GM21367 (cell line): ENCODE results near the gene HTRA2.

ENCODE experiments used
- ATAC-seq: cut with Tn5 transposase; IDR thresholded peaks from one replicate; pipeline ENCODE4 v1.9.1; 2021; ENCODE audit not compliant: unreplicated experiment

The HTRA2 gene

DNA sequence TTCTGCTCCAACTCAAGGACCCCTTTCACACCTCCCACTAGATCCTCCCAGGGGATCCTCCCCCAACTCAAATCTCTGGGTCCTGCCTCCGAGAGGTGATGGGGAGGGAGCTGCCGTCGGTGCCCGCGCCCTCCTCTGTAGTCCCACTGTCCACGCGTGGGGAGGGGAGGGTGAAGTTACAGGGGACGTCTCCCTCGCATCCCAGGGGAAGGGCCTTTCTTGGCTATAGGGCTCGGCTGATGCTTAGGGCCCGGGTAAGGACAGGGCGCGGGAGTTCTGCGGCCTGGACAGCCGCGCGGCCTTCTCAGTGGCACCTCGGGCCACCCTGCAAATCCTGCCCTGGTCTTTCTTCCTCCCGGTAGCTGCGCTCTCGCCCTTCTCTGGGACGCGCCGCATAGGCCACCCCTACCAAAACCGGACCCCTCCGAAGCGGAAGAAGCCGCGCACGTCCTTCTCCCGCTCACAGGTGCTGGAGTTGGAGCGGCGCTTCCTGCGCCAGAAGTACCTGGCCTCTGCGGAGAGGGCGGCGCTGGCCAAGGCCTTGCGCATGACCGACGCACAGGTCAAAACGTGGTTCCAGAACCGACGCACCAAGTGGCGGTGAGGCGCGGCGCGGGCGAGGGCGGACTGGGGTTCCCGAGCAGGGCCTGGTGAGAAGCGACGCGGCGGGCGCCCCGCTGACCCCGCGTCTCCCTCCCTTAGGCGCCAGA, 14.3 kb upstream of the HTRA2 start:
- no peak for ATAC-seq

DNA sequence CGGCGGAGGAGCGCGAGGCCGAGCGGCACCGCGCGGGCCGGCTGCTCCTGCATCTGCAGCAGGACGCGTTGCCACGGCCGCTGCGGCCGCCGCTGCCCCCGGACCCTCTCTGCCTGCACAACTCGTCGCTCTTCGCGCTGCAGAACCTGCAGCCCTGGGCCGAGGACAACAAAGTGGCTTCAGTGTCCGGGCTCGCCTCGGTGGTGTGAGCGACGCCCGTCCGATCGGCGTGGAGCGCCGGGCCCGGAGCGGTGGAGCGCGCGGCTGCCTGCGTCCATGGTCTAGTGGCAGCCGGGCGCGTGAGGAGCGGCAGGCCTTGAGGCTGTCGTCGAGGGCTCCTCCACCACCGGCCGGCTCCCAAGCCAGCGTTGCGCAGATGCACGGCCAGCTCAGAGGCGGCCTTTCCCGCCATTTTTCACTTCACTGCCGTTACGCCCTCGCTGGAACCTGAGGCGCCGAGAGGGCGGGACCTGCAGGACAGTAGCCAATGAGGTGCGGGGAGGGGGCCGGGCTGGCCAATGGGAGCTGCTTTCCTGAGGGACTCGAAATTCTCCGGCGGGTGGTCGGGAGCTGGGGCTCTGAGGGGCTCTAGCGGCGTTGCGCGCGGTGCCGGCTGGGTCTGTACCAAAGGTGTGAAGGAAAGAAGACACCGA, 13.6 kb upstream of the HTRA2 start:
- ATAC-seq, result no peak

DNA sequence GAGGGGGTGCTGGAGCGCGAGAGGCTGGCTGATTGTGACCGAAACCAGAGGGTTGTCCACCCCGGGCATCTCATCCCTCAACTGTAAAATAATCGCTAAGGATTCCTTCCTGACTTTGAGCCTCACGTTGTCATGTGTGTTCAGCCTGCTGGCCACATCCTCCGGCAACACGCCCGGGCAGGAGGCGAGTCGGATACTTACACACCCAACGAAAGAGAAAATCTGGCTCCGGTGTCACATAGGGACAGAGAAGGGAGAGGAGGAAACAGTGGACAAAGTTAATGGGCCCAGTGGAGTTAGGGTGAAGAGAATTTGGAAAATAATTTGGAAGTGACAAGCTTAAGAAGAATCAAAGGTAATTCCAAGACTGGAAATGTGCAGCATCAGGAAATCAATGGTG, 13.1 kb upstream of the HTRA2 start:
- no peak for ATAC-seq

DNA sequence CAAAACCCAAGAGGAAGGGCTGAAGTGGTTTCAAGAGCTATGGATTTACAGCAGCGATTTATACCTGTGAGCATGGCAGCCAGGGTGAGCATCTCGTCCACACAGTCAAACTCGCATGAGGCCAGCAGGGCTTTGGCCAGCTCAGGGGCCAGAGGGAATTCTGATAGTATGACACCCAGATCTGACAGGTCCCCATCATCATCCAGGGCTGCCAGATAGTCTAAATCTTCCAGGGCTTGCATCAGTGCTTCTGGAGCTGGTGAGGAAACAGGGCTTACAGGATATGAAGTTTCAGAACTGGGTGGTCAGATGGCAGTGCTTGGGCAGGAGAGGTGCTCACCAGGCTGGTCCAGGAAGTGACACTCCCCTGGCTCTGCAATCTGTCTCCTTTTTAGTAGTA, 7.2 kb upstream of the HTRA2 start:
- ATAC-seq, result no peak

DNA sequence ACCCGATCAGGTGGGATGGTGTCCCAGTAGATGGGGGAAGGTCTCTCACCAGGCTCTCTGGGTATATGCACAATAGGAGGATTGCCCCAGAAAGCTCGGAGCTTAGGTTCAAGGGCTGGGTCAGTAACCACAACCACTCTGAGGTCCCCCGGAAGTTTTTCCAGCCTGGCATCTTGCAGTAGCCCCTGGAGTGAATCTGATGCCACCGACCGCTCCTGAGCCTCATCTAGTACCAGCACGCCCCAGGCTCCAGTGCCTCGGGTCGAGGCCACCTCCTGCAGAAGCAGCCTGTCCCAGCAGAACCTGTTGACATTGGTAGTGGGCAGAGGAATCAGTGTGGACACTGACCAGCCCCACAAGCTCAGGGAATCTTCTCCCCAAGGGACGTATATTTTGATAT, 5.7 kb upstream of the HTRA2 start:
- no peak for ATAC-seq

DNA sequence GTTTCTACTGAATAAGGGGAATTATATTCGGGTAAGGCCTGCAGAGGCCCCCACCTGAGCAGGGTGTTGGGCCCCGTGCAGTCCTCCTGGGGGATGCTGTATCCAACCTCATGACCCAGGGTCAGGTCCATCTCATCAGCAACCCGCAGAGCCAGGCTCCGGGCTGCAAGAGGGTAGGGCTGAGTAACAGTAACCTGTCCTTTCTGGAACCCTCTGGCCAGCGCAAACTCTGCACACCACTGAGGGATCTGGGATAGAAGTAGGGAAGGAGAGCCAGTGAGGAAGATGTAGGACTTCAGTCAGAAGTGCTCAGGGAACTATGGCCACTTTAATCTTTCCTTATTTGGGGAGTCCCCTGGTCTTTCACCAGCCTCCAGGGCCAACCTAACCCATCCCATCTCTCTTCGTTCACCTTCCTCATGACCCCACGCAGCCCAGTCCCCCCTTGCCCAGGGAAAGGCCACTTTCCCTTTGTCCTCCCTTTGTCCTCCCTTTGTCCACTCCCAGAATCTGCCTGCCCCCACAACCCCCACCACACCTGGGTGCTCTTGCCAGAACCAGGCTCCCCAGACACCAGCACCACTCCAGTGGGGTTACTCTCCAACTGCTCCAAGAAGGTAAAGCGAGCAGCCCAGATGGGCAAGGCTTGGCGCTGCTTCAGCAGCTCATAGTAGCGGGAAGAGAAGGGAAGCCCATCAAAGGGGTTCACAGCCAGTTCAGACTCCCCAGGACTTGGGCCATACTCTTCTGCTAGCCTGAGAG, 4.6 kb upstream of the HTRA2 start:
- no peak for ATAC-seq

DNA sequence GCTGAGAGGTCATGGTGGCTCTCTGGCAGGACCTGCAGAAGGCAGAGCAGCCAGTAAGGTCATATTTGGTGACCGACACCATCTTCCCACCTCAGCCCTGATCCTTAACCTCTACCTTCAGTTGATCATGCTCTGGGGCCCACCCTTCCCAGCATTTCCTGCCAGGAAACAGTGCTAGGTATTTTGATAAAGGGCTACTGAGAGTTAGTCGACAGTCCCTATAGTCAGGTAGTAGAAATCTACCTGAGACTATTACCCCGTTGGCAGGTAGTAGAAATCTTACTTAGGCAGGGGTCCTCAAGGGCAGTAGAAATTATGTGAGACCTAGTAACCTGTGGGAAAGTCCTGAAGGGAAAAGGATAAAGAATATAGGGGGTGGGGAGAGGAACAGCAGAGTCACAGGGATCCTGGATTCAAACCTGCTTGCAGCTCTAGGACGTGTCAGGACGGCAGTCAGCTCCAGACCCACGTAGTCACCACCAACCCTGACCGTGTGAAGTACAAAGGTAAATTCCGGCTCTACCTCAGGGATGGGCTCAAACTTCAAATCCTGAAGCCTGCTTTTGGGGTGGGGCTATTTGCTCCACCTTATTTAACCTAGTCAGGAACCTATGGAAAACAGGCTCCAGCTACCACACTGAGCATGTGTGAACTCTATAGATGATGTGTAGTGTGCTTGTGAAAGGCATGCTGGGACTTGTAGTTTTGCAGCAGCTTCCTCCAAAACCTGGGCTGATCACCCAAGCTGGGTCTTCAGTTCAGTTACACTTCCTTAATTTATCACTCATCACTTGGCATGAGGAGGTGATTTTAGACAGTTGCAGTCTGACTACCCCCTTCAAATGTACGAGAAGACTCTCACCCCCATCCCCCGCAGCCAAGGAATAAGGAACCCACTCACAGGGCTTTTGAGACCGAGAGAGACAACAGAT, 3.8 kb upstream of the HTRA2 start, which contains the start of gene DQX1:
DQX1 (minus strand) TSS at position 515 of the 932 bp plus-strand sequence; CDS start at position 13, 502 bp downstream.
- no peak for ATAC-seq

DNA sequence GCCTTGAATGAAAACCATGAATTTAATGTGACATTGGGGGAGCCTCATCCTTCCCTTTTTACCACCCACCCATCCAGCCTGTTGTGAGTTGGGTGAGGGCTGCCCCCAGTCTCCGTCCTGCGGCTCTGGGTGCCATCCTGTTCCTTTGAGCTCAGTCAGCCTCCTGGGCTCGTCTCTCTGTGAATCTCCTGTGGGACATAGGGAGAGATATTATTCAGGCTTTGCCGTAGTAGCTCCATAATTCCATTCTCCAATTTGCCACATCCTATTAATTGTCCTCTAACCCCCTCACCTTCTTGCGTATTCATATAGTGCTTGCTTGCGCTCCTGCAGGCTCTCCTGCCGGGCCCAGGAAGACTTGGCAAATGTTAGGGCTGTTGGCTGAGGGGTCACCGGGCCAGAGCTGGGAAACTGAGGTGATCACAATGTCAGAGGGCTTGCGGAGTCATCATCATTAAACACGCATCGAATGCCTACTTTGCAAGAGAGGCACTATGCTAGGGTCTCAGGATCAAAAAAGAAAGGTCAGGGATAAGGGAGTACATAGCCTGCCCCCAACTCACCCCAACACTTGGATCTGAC, 3.0 kb upstream of the HTRA2 start:
- ATAC-seq, result no peak

DNA sequence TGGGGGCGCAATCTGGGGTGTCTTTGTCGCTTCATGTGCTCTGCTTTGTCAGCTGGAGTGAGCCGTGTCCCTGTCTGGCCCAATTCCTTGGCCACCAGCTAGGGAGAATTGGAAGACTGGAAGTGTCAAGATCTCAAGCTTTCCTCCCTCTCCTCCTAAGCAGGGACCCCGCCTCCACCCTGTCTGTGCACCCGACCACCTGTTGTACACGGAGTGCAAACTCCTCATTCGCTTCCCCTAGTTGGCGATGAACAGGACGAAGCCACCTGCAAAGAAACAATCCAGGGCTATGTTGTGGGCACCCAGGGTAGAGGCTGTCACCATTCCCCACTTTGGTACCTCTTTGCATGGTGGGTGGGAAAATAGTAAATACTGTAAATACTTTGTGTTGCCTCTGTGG, 2.0 kb upstream of the HTRA2 start:
- no peak for ATAC-seq

DNA sequence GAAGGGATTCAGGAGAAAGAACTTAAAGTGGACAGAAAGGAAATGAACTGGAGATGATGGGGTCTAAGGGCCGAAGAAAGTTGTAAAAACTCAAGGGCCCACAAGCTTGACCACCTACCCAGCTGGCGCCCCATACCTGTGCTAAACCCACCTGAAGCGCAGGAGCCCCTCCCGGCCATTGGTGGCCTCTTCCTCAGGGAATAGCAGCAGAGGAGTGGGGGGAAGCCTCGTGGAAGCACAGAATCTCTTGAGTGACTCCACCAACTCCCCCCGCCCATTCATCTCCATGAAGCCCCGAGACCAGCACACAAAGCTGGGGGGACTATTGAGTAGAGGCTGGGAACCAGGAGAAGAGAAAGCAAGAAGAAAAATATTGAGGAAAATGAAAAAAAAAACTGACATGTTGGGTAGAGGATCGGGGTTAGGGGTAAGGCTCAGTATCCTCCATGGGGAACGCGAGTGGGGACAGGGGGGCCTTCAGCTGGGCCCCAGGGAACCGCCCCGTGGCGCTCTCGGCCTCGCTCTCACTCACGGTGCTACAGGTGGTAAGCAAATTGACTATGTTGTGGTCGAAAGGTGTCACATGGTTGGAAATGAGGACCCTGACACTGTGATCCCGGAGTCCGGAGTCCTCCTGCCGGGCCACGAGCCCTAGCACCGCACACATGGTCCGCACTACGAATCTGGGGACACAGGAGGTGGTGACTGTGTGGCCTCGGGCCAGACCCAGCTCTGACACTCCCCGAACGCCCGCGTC, 955 bp upstream of the HTRA2 start:
- peak; percentile 9 for ATAC-seq

DNA sequence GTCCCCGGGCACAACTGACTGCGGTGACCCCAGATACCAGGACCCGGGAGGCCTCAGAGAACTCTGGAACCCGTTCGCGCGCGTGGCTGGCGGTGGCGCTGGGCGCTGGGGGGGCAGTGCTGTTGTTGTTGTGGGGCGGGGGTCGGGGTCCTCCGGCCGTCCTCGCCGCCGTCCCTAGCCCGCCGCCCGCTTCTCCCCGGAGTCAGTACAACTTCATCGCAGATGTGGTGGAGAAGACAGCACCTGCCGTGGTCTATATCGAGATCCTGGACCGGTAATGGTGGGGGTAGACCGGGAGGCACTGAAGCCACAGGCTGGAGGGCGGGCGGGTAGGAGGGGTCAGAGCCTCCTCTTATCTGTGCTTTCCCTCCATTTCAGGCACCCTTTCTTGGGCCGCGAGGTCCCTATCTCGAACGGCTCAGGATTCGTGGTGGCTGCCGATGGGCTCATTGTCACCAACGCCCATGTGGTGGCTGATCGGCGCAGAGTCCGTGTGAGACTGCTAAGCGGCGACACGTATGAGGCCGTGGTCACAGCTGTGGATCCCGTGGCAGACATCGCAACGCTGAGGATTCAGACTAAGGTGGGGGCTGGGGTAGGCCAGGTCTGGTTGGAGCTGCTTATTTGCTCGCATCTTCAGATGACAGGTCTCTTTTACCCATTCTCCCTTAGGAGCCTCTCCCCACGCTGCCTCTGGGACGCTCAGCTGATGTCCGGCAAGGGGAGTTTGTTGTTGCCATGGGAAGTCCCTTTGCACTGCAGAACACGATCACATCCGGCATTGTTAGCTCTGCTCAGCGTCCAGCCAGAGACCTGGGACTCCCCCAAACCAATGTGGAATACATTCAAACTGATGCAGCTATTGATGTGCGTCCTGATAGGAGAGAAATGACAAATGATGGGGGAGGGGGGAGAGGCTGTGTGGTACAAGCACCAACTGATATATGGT, 780 bp downstream of the HTRA2 start:
- no peak for ATAC-seq

DNA sequence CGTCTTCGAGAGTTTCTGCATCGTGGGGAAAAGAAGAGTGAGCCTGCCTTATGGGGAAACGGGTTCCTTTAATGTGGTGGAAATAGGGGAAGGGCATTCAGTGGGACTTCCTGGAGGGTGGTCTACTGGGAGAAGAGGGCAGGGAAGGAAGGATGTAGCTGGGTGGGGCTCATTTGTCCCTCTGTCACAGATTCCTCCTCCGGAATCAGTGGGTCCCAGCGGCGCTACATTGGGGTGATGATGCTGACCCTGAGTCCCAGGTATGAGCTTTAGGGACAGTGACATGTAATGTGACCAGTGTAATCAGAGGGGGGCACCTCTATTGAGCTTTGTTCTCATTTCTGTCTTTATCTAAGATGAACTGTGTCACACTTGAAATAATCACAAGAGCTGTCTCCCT, 1.9 kb downstream of the HTRA2 start:
- ATAC-seq, result no peak

DNA sequence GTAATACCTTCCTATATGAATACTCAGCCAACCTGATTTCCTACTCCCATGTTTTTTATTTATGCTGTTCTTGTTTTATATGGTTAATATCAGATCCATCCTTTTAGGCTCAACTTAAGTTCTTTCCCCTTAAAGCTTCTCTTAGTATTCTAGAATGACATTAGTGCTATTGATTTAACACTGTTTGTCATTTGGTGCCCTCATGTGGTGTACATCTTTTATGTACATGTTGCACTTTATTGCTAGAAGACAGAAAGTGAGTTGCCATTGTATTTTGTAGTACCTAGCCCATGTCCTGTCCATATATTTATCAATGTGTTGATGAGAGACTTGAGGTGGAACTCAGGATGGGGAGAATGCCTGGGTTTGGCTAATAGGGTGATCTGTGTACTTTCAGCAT, 2.5 kb downstream of the HTRA2 start:
- ATAC-seq, result no peak

DNA sequence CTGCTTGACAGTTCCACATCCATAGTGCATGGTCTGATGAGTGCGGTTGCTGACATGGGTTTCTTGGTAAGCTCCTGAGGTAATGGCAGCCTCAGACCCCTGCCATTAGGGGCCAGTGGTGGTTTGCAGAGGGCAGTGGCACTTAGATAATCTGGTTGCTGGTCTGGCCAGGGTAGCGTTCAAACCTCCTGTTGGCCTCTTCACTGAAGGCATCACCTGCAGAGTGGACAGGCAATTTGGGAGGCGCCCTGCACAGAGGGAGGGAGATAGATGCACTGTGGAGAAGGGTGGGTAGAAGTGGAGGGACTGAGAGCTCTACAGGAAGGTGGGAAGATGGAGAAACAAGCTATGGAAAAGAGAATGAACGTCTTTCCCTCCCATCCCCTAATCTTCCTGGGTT, 3.7 kb downstream of the HTRA2 start:
- no peak for ATAC-seq

DNA sequence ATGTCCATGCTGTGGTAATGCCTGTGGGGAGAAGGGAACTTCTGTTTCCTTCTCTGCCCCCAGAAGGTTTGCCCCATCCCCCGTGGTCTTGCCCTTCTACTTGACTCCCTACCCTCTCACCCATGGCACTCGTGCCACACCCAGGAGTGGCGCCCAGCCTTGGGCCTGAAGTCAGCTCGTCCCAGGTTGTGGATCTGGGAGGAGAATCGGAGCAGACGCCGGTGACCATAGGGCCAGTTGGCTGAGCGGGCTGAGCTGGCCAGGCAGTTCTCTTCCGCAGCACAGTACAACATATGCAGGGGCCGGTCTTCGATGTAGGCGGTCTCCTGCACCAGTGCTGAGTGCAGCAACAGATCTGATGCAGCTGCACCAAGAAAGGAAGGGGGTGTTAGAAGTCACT, 4.7 kb downstream of the HTRA2 start:
- ATAC-seq, result no peak

DNA sequence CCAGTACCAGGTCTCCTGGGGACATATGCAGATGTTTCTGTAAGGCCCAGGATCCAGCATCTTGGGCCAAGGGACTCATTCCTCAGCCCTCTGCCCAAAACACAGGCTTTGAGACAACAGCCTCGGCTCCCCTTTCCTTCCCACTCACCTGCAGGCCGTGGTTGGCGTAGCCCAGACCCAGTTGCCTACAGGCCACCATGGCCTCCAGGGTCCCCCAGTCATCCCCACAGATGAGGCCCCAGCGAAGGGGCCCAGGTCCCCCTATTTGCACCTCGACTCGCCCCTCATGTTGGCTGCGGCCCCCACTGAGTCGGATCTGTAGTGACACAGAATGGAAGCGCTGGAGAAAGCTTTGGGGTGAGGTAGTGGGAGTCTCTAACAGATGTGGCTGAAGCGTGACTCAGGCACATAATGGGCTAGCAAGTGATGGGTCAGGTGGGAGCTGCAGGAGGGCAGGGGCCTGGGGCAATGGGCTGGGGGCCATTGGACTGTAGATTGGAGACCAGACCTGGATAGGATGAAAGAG, 5.8 kb downstream of the HTRA2 start:
- no peak for ATAC-seq

DNA sequence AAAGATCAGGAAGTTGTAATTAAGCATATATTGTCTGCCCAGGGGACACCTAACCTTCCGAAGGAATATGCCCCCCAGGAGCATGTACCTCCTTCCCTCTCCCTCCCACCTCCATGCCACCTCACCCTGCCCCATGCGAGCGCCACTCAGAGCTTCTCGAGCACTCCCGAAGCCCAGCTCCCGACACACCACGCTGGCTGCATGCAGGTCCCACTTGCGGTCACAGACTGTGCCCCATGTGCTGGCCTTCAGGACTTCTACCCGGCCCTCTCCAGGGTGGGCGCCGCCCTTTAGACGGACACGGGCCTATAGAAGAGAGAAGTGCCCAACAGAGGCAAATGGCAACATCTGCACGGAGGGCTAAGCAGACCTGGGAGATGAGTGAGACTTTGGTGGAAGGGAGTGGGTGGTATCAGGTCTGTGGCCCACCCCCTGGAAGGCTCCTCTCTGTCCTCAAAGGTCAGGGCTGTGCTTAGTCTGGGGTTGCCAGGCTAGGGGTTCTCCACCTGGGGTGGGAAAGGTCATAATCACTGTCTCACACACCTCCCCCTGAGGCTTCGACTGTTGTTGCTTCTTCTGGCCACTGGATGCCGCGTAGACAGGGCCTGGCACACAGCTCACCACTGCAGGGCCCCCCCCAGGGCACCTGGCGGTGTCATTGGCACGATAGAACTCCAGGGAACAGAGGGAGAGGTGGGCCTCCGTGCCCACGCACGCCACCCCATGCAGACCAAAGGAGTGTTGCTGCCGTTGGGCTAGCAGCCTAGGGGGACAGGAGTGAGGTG, 6.6 kb downstream of the HTRA2 start:
- no peak for ATAC-seq

DNA sequence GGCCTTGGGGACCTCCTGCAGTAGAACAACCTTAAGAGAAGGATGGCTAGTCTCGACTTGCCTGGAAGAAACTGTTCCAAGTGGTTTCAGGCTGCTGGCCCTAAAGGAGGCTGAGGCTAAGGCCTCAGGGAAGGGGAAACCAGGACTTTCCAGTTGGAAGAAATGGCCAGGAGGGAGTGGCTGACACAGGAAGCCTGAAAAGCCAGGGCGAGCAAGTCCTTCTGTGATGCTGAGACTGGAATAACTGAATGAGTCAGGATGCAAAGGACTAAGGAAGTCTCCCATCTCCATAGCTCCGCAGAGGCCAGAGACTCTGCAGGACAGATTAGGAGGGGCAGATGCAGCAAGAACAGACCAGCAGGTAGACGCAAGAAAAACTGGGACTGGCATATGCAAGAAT, 7.4 kb downstream of the HTRA2 start:
- no peak for ATAC-seq
